Measurements from ENCODE around the gene GRAMD1B. TPM values are rescaled to one million over a fixed set of nuclear protein-coding genes. Genes with fewer than 3 reads are reported as not detected.

GRAMD1B gene
- total and polyA plus RNA-seq, 4 donors = 0.29 to 2.6 (median 1.3) TPM

- DNase-seq (ENCODE audit: low spot score) = no peak
- TF ChIP-seq HNF4G (IDR thresholded peaks at IDR 0.05) = no peak
- TF ChIP-seq YY1 (IDR thresholded peaks at IDR 0.05) = no peak
- TF ChIP-seq REST (IDR thresholded peaks at IDR 0.05) = no peak
- TF ChIP-seq ZBTB33 (IDR thresholded peaks at IDR 0.05) = no peak
- TF ChIP-seq TAF1 (conservative IDR thresholded peaks at IDR 0.05) = no peak
- TF ChIP-seq EGR1 (IDR thresholded peaks at IDR 0.05; ENCODE audit: low read depth in 2 of 2) = no peak
- no peak for TF ChIP-seq SP1 (IDR thresholded peaks at IDR 0.05)
- TF ChIP-seq FOXA2 (IDR thresholded peaks at IDR 0.05) = no peak
- TF ChIP-seq RXRA (IDR thresholded peaks at IDR 0.05) = no peak
- TF ChIP-seq MAX (IDR thresholded peaks at IDR 0.05) = no peak
- H3K27me3 ChIP-seq (ENCODE audit: control insufficient read depth in 4 of 4, insufficient read depth in 4 of 4, low read length in 3 of 4) = peaks cover 2 to 12% (median 8%) of the 10 kb centered on the region in 4 donors
- 15% methylated on average over 10 of the region's 10 CpGs for WGBS
- no peak overlapping the region for H3K4me3 ChIP-seq (ENCODE audit: low read depth in 1 of 3, low read length in 3 of 3)
- peaks cover 0 to 5% (median 0%) of the 10 kb centered on the region in 4 donors for H3K9me3 ChIP-seq (ENCODE audit: control insufficient read depth in 4 of 4, low read length in 3 of 4)
- no peak overlapping the region for H3K27ac ChIP-seq (ENCODE audit: low read depth in 1 of 2, low read length in 2 of 2)
- H3K36me3 ChIP-seq (ENCODE audit: control insufficient read depth in 4 of 4, insufficient read depth in 3 of 4, low read depth in 1 of 4, low read length in 3 of 4) = no peaks in the 10 kb centered on the region
- H3K9ac ChIP-seq (ENCODE audit: low read depth in 1 of 2, low read length in 2 of 2) = no peak overlapping the region
- H3K4me1 ChIP-seq (ENCODE audit: control insufficient read depth in 4 of 4, insufficient read depth in 4 of 4, low read length in 3 of 4) = peaks cover 9 to 14% (median 11%) of the 10 kb centered on the region in 4 donors
Measured at GRCh38 chr11:123653483-123653826, 223.4 kb downstream of the GRAMD1B start.

GRCh38 chr11:123653827-123654565 lies 223.9 kb downstream of the GRAMD1B start:
- Histone ChIP-seq H3K27me3 (ENCODE audit: control insufficient read depth in 4 of 4, insufficient read depth in 4 of 4, low read length in 3 of 4) (peaks cover 0 to 12% (median 8%) of the 10 kb centered on the region in 4 donors), H3K9ac (ENCODE audit: low read depth in 1 of 2, low read length in 2 of 2) (no peak overlapping the region), H3K4me1 (ENCODE audit: control insufficient read depth in 4 of 4, insufficient read depth in 4 of 4, low read length in 3 of 4) (peaks cover 9 to 14% (median 11%) of the 10 kb centered on the region in 4 donors), H3K9me3 (ENCODE audit: control insufficient read depth in 4 of 4, low read length in 3 of 4) (peaks cover 0 to 5% (median 0%) of the 10 kb centered on the region in 4 donors), H3K36me3 (ENCODE audit: control insufficient read depth in 4 of 4, insufficient read depth in 3 of 4, low read depth in 1 of 4, low read length in 3 of 4) (no peaks in the 10 kb centered on the region), H3K27ac (ENCODE audit: low read depth in 1 of 2, low read length in 2 of 2) (no peak overlapping the region), H3K4me3 (ENCODE audit: low read depth in 1 of 3, low read length in 3 of 3) (peak overlapping the region in 2 of 3 donors; percentile 4 to 56)
- peak; percentile 45 for DNase-seq (ENCODE audit: low spot score)
- WGBS = 2% methylated on average over 64 of the region's 64 CpGs
- TF ChIP-seq REST (IDR thresholded peaks at IDR 0.05) (peak; percentile 97), CTCF (IDR thresholded peaks at IDR 0.05; ENCODE audit: low read depth, low read length, missing input control) (no peak)

Measured in liver (tissue), 9 donors.